ENCODE data around the gene SIX5. TPM values are rescaled to one million over a fixed set of nuclear protein-coding genes. Genes with fewer than 3 reads are reported as not detected.
A peak's percentile ranks its signal among the peaks of the same experiment; 100 is the strongest.

Gene SIX5
- total and polyA plus RNA-seq, 9 of the 15 experiments (the other 6 are each of a cell fraction or from before 2014, with no cell fraction given), result 1.4 to 17.2 (median 7.4) TPM; not detected in 2

DNA sequence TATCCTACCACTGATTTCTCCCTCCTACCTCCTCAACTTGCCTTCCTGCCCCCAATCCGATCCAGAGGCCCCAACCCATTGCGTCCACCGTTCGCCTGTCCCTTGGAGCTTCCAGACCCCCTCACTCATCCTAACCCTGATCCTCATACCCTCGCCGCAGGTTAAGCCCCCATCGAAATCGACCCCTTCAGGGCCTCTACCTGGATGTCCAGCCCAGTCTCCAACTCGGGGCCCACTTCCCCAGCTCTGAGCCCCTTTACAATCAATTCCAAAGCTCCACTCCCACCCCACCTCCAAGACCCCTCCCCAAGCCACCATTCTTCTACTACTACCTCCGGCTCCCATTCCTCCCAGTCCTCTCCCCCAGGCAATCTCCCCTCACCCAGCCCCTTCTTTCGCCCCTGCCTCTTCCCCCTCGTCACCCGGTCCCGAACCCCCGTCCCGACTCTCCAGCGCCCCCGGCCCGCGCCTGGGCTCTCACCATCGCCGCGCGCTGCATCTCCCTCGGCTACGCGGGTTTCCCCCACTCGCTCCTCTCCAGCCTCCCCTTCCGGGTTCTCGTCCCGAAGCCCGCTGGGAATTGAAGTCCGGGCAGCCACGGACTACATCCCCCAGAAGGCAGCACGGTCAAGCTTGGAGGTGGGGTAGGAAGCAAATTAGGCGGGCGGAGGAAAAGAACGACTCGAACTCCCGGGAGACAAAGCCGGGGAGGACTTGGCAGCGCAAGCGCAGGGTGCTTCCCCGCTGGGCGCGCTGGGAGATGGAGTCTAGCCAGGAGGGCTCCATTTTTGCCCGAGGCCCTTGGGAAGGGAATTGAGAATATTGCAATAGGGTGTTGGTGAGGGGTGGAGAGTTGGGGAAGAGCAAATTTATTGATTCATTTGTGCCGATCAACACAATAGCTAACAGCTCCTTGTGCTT is 38.4 kb downstream of the SIX5 start, which contains the start of gene FBXO46 (continued):
- TF ChIP-seq SRSF7 (optimal IDR thresholded peaks at IDR 0.05; ENCODE audit: low read depth, low read length) (no peak), RBM22 (IDR thresholded peaks at IDR 0.05; ENCODE audit: low read depth, low read length, poor library complexity, severe bottlenecking) (no peak), VEZF1 (CRISPR knock-in tag; IDR thresholded peaks at IDR 0.05) (peak; percentile 88), PHTF2 (CRISPR knock-in tag; IDR thresholded peaks at IDR 0.05) (no peak), ZBED1 (IDR thresholded peaks at IDR 0.05) (no peak), ZNF212 (CRISPR knock-in tag; IDR thresholded peaks at IDR 0.05) (no peak), SIX5 (IDR thresholded peaks at IDR 0.05; ENCODE audit: borderline replicate concordance in 1 of 2, insufficient read depth in 1 of 2, low read depth in 1 of 2, low read length in 2 of 2) (peak; percentile 80 to 92), LARP7 (IDR thresholded peaks at IDR 0.05) (0 out of 2 replicates have a peak, but pooled peaks have one; percentile 66), PTBP1 (IDR thresholded peaks at IDR 0.05; ENCODE audit: low read depth, low read length) (no peak), CHD1 (IDR thresholded peaks at IDR 0.05; ENCODE audit: low read length) (no peak), ZNF408 (CRISPR knock-in tag; IDR thresholded peaks at IDR 0.05; ENCODE audit: low read depth) (no peak), NFIC (IDR thresholded peaks at IDR 0.05) (peak; percentile 63), LCOR (CRISPR knock-in tag; IDR thresholded peaks at IDR 0.05) (peak; percentile 89), ZNF175 (CRISPR knock-in tag; IDR thresholded peaks at IDR 0.05; ENCODE audit: low read depth) (peak; percentile 39; the same call in 1 of the 2 replicates)
- TF ChIP-seq, protein P1, sequence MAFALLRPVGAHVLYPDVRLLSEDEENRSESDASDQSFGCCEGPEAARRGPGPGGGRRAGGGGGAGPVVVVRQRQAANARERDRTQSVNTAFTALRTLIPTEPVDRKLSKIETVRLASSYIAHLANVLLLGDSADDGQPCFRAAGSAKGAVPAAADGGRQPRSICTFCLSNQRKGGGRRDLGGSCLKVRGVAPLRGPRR (CRISPR knock-in tag; IDR thresholded peaks at IDR 0.05), result no peak
- TF ChIP-seq, protein P2, sequence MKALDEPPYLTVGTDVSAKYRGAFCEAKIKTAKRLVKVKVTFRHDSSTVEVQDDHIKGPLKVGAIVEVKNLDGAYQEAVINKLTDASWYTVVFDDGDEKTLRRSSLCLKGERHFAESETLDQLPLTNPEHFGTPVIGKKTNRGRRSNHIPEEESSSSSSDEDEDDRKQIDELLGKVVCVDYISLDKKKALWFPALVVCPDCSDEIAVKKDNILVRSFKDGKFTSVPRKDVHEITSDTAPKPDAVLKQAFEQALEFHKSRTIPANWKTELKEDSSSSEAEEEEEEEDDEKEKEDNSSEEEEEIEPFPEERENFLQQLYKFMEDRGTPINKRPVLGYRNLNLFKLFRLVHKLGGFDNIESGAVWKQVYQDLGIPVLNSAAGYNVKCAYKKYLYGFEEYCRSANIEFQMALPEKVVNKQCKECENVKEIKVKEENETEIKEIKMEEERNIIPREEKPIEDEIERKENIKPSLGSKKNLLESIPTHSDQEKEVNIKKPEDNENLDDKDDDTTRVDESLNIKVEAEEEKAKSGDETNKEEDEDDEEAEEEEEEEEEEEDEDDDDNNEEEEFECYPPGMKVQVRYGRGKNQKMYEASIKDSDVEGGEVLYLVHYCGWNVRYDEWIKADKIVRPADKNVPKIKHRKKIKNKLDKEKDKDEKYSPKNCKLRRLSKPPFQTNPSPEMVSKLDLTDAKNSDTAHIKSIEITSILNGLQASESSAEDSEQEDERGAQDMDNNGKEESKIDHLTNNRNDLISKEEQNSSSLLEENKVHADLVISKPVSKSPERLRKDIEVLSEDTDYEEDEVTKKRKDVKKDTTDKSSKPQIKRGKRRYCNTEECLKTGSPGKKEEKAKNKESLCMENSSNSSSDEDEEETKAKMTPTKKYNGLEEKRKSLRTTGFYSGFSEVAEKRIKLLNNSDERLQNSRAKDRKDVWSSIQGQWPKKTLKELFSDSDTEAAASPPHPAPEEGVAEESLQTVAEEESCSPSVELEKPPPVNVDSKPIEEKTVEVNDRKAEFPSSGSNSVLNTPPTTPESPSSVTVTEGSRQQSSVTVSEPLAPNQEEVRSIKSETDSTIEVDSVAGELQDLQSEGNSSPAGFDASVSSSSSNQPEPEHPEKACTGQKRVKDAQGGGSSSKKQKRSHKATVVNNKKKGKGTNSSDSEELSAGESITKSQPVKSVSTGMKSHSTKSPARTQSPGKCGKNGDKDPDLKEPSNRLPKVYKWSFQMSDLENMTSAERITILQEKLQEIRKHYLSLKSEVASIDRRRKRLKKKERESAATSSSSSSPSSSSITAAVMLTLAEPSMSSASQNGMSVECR (CRISPR knock-in tag; IDR thresholded peaks at IDR 0.05), result peak; percentile 69; the same call in 1 of the 2 replicates
- TF ChIP-seq, protein P3, sequence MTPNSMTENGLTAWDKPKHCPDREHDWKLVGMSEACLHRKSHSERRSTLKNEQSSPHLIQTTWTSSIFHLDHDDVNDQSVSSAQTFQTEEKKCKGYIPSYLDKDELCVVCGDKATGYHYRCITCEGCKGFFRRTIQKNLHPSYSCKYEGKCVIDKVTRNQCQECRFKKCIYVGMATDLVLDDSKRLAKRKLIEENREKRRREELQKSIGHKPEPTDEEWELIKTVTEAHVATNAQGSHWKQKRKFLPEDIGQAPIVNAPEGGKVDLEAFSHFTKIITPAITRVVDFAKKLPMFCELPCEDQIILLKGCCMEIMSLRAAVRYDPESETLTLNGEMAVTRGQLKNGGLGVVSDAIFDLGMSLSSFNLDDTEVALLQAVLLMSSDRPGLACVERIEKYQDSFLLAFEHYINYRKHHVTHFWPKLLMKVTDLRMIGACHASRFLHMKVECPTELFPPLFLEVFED (CRISPR knock-in tag; conservative IDR thresholded peaks at IDR 0.05), result 0 out of 2 replicates have a peak, but pooled peaks have one; percentile 4
